H1 (cell line): ENCODE results near the gene SPSB2. TPM values are rescaled to one million over a fixed set of nuclear protein-coding genes. Genes with fewer than 3 reads are reported as not detected.

Experiments
- EGR1 ChIP-seq: IDR thresholded peaks from 2 replicates; pipeline ENCODE4 v1.6.1; 2011; ENCODE audit warnings: low read depth, low read length, borderline replicate concordance
- SIN3A ChIP-seq, 2 experiments: IDR thresholded peaks in 1 of 2; conservative IDR thresholded peaks in 1 of 2; 2 replicates each; pipeline ENCODE4 v1.6.1; 2011 to 2012; ENCODE audit warnings: low read length in 2 of 2, improper control_type of control experiment in 1 of 2, low read depth in 1 of 2, mild to moderate bottlenecking in 1 of 2
- SP4 ChIP-seq: IDR thresholded peaks from 2 replicates; pipeline ENCODE4 v1.6.1; 2012; ENCODE audit warnings: low read length, inconsistent platforms
- TEAD4 ChIP-seq: IDR thresholded peaks from 2 replicates; pipeline ENCODE4 v1.6.1; 2012; ENCODE audit warnings: low read depth, low read length, inconsistent platforms, mixed read lengths
- polyA plus RNA-seq, 7 experiments: library from polyadenylated mRNA; depleted of rRNA in 3 of 7; stranded (reverse) in 5 of 7; unstranded in 2 of 7; fragments of >200 nt in 5 of 7; fragments of 200-250 nt in 2 of 7; gene quantifications; 1 replicate in 5 of 7; 2 replicates in 1 of 7; 4 replicates in 1 of 7; pipeline versions ENCODE4 v1.2.1 to v1.2.3, GENCODE V29; 2011 to 2013; ENCODE audit warnings: missing spikeins in 2 of 7, mixed read lengths in 2 of 7
- total RNA-seq: library from RNA; stranded (reverse); fragmentation: NEBNext Ultra II Directional; extraction: Animal tissue kit (Norgen Biotek cat#: 25700); gene quantifications from 2 replicates; pipeline ENCODE4 v1.2.1, GENCODE V29; 2021
- TF ChIP-seq, protein P1 (sequence below): IDR thresholded peaks from 2 replicates; pipeline ENCODE4 v1.6.1; 2011; ENCODE audit warnings: low read length, improper control_type of control experiment

Gene SPSB2
- total and polyA plus RNA-seq, 2 of the 8 experiments (the other 6 are each of a cell fraction or from before 2014, with no cell fraction given) = 13.0 to 23.2 TPM

DNA sequence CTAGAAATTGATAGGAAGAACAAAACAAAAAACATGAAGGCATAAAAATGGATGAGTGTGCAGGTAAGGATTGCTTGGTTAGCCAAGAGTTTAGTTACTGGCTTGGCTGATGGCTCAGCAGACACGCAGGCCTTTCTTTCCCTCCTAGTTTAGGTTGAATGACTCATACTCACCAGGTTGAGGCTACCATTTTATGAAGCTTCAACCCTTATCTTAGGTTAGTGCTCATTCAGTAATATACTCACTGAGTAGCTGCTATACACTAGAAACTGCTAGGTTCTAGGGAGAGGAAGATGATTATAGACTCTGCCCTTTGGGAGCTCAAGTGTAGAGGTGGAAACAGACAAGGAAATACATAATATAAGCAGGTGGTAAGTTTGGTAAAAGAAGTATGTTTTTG is 38.8 kb downstream of the SPSB2 start (continued):
- TF ChIP-seq SIN3A (conservative IDR thresholded peaks at IDR 0.05 in 1 of 2, IDR thresholded peaks at IDR 0.05 in 1 of 2; ENCODE audit: low read depth in 1 of 2, low read length in 2 of 2) = no peak
- TF ChIP-seq, protein P1, sequence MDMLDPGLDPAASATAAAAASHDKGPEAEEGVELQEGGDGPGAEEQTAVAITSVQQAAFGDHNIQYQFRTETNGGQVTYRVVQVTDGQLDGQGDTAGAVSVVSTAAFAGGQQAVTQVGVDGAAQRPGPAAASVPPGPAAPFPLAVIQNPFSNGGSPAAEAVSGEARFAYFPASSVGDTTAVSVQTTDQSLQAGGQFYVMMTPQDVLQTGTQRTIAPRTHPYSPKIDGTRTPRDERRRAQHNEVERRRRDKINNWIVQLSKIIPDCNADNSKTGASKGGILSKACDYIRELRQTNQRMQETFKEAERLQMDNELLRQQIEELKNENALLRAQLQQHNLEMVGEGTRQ = no peak
- no peak for TF ChIP-seq SP4
- TF ChIP-seq TEAD4 = no peak
- TF ChIP-seq EGR1 = no peak
- TF ChIP-seq, all 59 proteins: peak for 0
